OCI-LY1 (cell line): ENCODE results near the gene ABCC3.

Experiments used
- H2AFZ ChIP-seq: fragments of 200-600 bp; sonication (generic), shearing (Covaris generic); 2 replicates; pipeline ENCODE4 v1.6.0; 2014; ENCODE audit warnings: antibody characterized with exemption, mild to moderate bottlenecking, low read length
- H3F3A ChIP-seq: fragments of 200-600 bp; sonication (generic), shearing (Covaris generic); 2 replicates; pipeline ENCODE4 v1.6.0; 2014; ENCODE audit warnings: mild to moderate bottlenecking, antibody characterized with exemption, low read length, moderate library complexity; ENCODE audit not compliant: insufficient read depth
- H3K27ac ChIP-seq: fragments of 200-600 bp; sonication (generic); 2 replicates; pipeline ENCODE4 v1.5.1; 2014; ENCODE audit warnings: low read length, mixed run types, mild to moderate bottlenecking, low read depth; ENCODE audit not compliant: poor library complexity, severe bottlenecking
- H3K27me3 ChIP-seq: fragments of 200-600 bp; sonication (generic); 2 replicates; pipeline ENCODE4 v1.6.0; 2014; ENCODE audit warnings: antibody characterized with exemption, mild to moderate bottlenecking, low read length, moderate library complexity; ENCODE audit not compliant: insufficient read depth
- H3K36me3 ChIP-seq: fragments of 200-600 bp; sonication (generic); 2 replicates; pipeline ENCODE4 v1.6.1; 2014; ENCODE audit warnings: mild to moderate bottlenecking, antibody characterized with exemption, low read length, moderate library complexity, mixed read lengths; ENCODE audit not compliant: insufficient read depth
- H3K4me1 ChIP-seq: fragments of 200-600 bp; sonication (generic); 2 replicates; pipeline ENCODE4 v1.5.1; 2014; ENCODE audit warnings: mild to moderate bottlenecking, low read length, moderate library complexity; ENCODE audit not compliant: insufficient read depth, severe bottlenecking
- H3K4me2 ChIP-seq: fragments of 200-600 bp; sonication (generic), shearing (Covaris generic); 2 replicates; pipeline ENCODE4 v1.6.1; 2014; ENCODE audit warnings: low read length
- H3K4me3 ChIP-seq: fragments of 200-600 bp; sonication (generic); 2 replicates; pipeline ENCODE4 v1.5.1; 2014; ENCODE audit warnings: low read length, low read depth, mild to moderate bottlenecking, mixed read lengths; ENCODE audit not compliant: poor library complexity, severe bottlenecking
- H3K79me2 ChIP-seq: fragments of 200-600 bp; shearing (Covaris generic); 2 replicates; pipeline ENCODE4 v1.6.1; 2016; ENCODE audit warnings: mixed run types, low read length, mixed read lengths; ENCODE audit not compliant: insufficient read depth
- H3K9ac ChIP-seq: fragments of 200-600 bp; sonication (generic), shearing (Covaris generic); 2 replicates; pipeline ENCODE4 v1.6.1; 2014; ENCODE audit warnings: mild to moderate bottlenecking, low read length, mixed read lengths
- H3K9me2 ChIP-seq: fragments of 200-600 bp; sonication (generic), shearing (Covaris generic); 2 replicates; pipeline ENCODE4 v1.6.1; 2014; ENCODE audit warnings: low read depth, mild to moderate bottlenecking, low read length, mixed read lengths
- H3K9me3 ChIP-seq: fragments of 200-600 bp; shearing (Covaris generic); 2 replicates; pipeline ENCODE4 v1.6.1; 2014; ENCODE audit warnings: low read length, mixed read lengths
- H4K20me1 ChIP-seq: fragments of 200-600 bp; sonication (generic), shearing (Covaris generic); 2 replicates; pipeline ENCODE4 v1.6.0; 2016; ENCODE audit warnings: mild to moderate bottlenecking, low read length; ENCODE audit not compliant: insufficient read depth
- CTCF ChIP-seq: fragments of 200-600 bp; sonication (generic), shearing (Covaris generic); IDR thresholded peaks from 2 replicates; pipeline ENCODE4 v1.5.1; 2017; ENCODE audit warnings: mild to moderate bottlenecking, antibody characterized with exemption, low read length, moderate library complexity, mixed read lengths
- EZH2 ChIP-seq: fragments of 200-600 bp; sonication (generic), shearing (Covaris generic); IDR thresholded peaks from 2 replicates; pipeline ENCODE4 v1.8.0; 2017; ENCODE audit warnings: borderline replicate concordance, mixed run types, mild to moderate bottlenecking, antibody characterized with exemption, low read length, moderate library complexity, mixed read lengths

ABCC3 gene

DNA sequence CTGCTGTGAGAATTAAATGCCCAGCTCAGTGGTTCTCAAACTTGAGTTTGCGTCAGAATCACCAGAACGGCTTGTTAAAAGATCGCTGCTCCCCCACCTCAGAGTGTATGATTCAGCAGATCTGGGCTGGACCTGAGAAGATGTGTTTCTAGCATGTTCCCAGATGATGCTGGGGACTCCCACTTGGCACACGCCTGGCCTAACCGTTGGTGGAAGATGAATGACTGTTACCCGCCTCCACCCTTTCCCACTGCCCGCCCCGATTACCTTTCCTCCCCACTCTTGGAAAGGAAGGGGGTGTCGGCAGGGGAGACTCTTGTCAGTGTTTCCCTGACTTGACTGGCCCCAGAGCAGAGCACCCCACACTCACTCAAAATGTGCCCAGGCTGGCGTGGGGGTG, 29.3 kb upstream of the ABCC3 start:
- Histone ChIP-seq H3K4me3 (no peak overlapping the region), H4K20me1 (no peaks in the 10 kb centered on the region), H2AFZ (no peak overlapping the region), H3K79me2 (no peaks in the 10 kb centered on the region), H3K9ac (no peak overlapping the region), H3F3A (no peaks in the 10 kb centered on the region), H3K27me3 (no peaks in the 10 kb centered on the region), H3K27ac (no peak overlapping the region), H3K9me3 (no peaks in the 10 kb centered on the region), H3K4me2 (no peak overlapping the region), H3K36me3 (no peaks in the 10 kb centered on the region), H3K9me2 (no peaks in the 10 kb centered on the region), H3K4me1 (no peaks in the 10 kb centered on the region)
- TF ChIP-seq CTCF (no peak), EZH2 (no peak)

- H3K4me3 ChIP-seq: no peak overlapping the region
- H3K79me2 ChIP-seq: no peaks in the 10 kb centered on the region
- no peaks in the 10 kb centered on the region for H3K9me3 ChIP-seq
- H3K27me3 ChIP-seq: peaks cover 4% of the 10 kb centered on the region; the same call in 1 of the 2 replicates
- H3K9me2 ChIP-seq: no peaks in the 10 kb centered on the region
- TF ChIP-seq CTCF (no peak), EZH2 (no peak)
- H4K20me1 ChIP-seq: no peaks in the 10 kb centered on the region
- no peak overlapping the region for H2AFZ ChIP-seq
- H3K4me2 ChIP-seq: no peak overlapping the region
- no peak overlapping the region for H3K9ac ChIP-seq
- no peaks in the 10 kb centered on the region for H3K36me3 ChIP-seq
- no peaks in the 10 kb centered on the region for H3K4me1 ChIP-seq
- no peak overlapping the region for H3K27ac ChIP-seq
- H3F3A ChIP-seq: no peaks in the 10 kb centered on the region
These were observed 27.0 kb upstream of the ABCC3 start for GRCh38 chr17:50607522-50608175.

DNA sequence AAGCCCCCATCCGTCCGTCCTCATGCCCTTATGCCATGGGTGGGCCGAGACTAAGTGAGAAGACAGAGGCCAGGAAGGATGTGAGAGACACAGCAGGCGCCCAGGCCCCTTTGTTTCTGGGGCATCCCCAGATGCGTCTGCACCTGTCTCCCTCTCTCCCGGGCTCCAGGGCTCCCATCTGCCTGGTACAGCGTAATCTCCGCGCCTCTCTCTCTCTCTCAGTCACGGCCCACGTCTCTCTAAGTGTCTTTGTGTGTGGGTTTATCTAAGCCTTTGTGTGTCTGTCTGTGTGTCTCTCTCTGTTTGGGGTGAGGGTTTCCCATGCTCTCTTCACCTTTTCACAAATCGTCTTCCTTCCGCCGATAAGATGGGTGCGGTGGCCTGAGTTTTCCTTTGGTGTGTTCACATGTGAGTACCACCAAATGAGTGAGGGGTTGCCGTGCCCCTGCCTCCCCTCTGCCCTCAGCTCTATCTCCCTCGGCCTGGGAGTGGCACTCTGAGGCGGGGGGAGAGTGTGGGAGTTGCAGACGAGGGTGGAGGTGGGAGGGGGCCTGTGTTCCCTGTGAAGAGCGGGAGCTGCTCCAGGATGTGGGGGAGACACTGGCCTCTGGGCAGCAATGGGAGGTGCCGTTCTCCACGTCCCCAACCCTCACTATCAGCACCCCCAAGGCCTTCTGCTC, 25.8 kb upstream of the ABCC3 start:
- Histone ChIP-seq H4K20me1 (no peaks in the 10 kb centered on the region), H3K27me3 (peaks cover 4% of the 10 kb centered on the region; the same call in 1 of the 2 replicates), H3K9me2 (no peaks in the 10 kb centered on the region), H3K4me1 (no peaks in the 10 kb centered on the region), H3K9ac (no peak overlapping the region), H3K79me2 (no peaks in the 10 kb centered on the region), H3F3A (no peaks in the 10 kb centered on the region), H3K27ac (no peak overlapping the region), H3K36me3 (no peaks in the 10 kb centered on the region), H3K4me2 (no peak overlapping the region), H3K4me3 (no peak overlapping the region), H2AFZ (no peak overlapping the region), H3K9me3 (no peaks in the 10 kb centered on the region)
- TF ChIP-seq CTCF: no peak
